Keratinocyte (primary cell): Measurements from ENCODE around the gene CEACAM7. TPM values are rescaled to one million over a fixed set of nuclear protein-coding genes. Genes with fewer than 3 reads are reported as not detected.

Source experiments
- DNase-seq: peaks from one replicate; pipeline ENCODE4 v3.0.0-alpha.2; 2011; ENCODE audit warnings: low read depth, missing footprints, low spot score
- FAIRE-seq: peaks from 2 replicates; lab custom pipeline; 2011; peaks lifted over from hg19 to GRCh38; lab: Jason Lieb, UNC
- H2AFZ ChIP-seq: 2 replicates; pipeline ENCODE4 v1.6.0; 2012; ENCODE audit warnings: low read length, control low read depth, inconsistent platforms; ENCODE audit not compliant: control insufficient read depth
- H3K27ac ChIP-seq: 2 replicates; pipeline ENCODE4 v1.5.1; 2011; ENCODE audit warnings: low read length; ENCODE audit not compliant: control insufficient read depth, insufficient read depth
- H3K27me3 ChIP-seq: 3 replicates; pipeline ENCODE4 v1.6.0; 2011; ENCODE audit warnings: low read length; ENCODE audit not compliant: control insufficient read depth, insufficient read depth; ENCODE audit errors: extremely low read depth
- H3K36me3 ChIP-seq, 2 experiments: 2 replicates in 1 of 2; 3 replicates in 1 of 2; pipeline ENCODE4 v1.5.1; 2011; ENCODE audit warnings: low read length in 2 of 2, mild to moderate bottlenecking in 1 of 2; ENCODE audit not compliant: control insufficient read depth in 2 of 2, insufficient read depth in 2 of 2; ENCODE audit errors: extremely low read depth in 1 of 2
- H3K4me1 ChIP-seq: 3 replicates; pipeline ENCODE4 v1.5.1; 2011; ENCODE audit warnings: low read length; ENCODE audit not compliant: control insufficient read depth, insufficient read depth; ENCODE audit errors: extremely low read depth
- H3K4me2 ChIP-seq: 3 replicates; pipeline ENCODE4 v1.6.0; 2011; ENCODE audit warnings: low read depth, low read length; ENCODE audit not compliant: control insufficient read depth, insufficient read depth; ENCODE audit errors: extremely low read depth
- H3K4me3 ChIP-seq, 3 experiments: fragments of 200-600 bp in 1 of 3; sonication (generic) in 1 of 3; 2 replicates in 2 of 3; 3 replicates in 1 of 3; pipeline ENCODE4 v1.5.1; 2011 to 2016; ENCODE audit warnings: low read length in 3 of 3, mild to moderate bottlenecking in 3 of 3, control low read depth in 2 of 3, inconsistent platforms in 1 of 3, low read depth in 1 of 3, mixed read lengths in 1 of 3, mixed run types in 1 of 3, moderate library complexity in 1 of 3; ENCODE audit not compliant: control insufficient read depth in 2 of 3, insufficient read depth in 2 of 3; ENCODE audit errors: extremely low read depth in 1 of 3
- H3K79me2 ChIP-seq: 2 replicates; pipeline ENCODE4 v1.6.0; 2012; ENCODE audit warnings: low read length; ENCODE audit not compliant: control insufficient read depth, insufficient read depth
- H3K9ac ChIP-seq: 3 replicates; pipeline ENCODE4 v1.6.0; 2011; ENCODE audit warnings: low read length; ENCODE audit not compliant: control insufficient read depth, insufficient read depth; ENCODE audit errors: extremely low read depth
- H3K9me1 ChIP-seq: 3 replicates; pipeline ENCODE4 v1.6.0; 2011; ENCODE audit warnings: low read length; ENCODE audit not compliant: control insufficient read depth, insufficient read depth; ENCODE audit errors: extremely low read depth
- H3K9me3 ChIP-seq: 2 replicates; pipeline ENCODE4 v1.5.1; 2012; ENCODE audit warnings: low read depth, low read length; ENCODE audit not compliant: control insufficient read depth
- H4K20me1 ChIP-seq: 3 replicates; pipeline ENCODE4 v1.6.0; 2011; ENCODE audit warnings: low read length; ENCODE audit not compliant: control insufficient read depth, insufficient read depth; ENCODE audit errors: extremely low read depth
- CTCF ChIP-seq, 3 experiments: IDR thresholded peaks in 1 of 3; conservative IDR thresholded peaks in 1 of 3; optimal IDR thresholded peaks in 1 of 3; 2 replicates in 2 of 3; 3 replicates in 1 of 3; pipeline versions ENCODE3 to v1.5.1; 2011; ENCODE audit warnings: low read length in 3 of 3, mild to moderate bottlenecking in 3 of 3, moderate library complexity in 2 of 3, control low read depth in 1 of 3, inconsistent platforms in 1 of 3; ENCODE audit not compliant: insufficient read depth in 2 of 3; ENCODE audit errors: extremely low read depth in 1 of 3
- EZH2 ChIP-seq: IDR thresholded peaks from one replicate; pipeline ENCODE4 v1.6.1; 2012; ENCODE audit warnings: inconsistent platforms, mild to moderate bottlenecking, low read length, moderate library complexity
- dilution Hi-C: fragments of 300-500 bp; cut with MboI; formaldehyde crosslinking; loops from one replicate; pipeline ENCODE4 v1.7.0; 2020; ENCODE audit warnings: low sequenced_read_pairs; ENCODE audit not compliant: extremely low pct_ligation_motif_present
- polyA plus RNA-seq, 5 experiments: library from polyadenylated mRNA; depleted of rRNA in 3 of 5; stranded (reverse) in 3 of 5; stranded (forward) in 1 of 5; unstranded in 1 of 5; fragments of >200 nt; gene quantifications; 1 replicate in 1 of 5; 2 replicates in 3 of 5; 3 replicates in 1 of 5; pipeline versions ENCODE4 v1.2.1 to v1.2.3, GENCODE V29; 2011 to 2012; ENCODE audit warnings: missing spikeins in 2 of 5, low read depth in 1 of 5, low replicate concordance in 1 of 5

CEACAM7 gene
- polyA plus RNA-seq, 1 donor (not counting 4 experiments of a cell fraction or from before 2014, with no cell fraction given) = not detected

GRCh38 chr19:41649827-41650226 lies 38.2 kb downstream of the CEACAM7 start:
- Histone ChIP-seq H3K4me1 (no peaks in the 10 kb centered on the region), H3K9me1 (no peaks in the 10 kb centered on the region), H3K27ac (no peak overlapping the region), H3K9ac (no peak overlapping the region), H3K27me3 (peaks cover 3% of the 10 kb centered on the region), H2AFZ (no peak overlapping the region), H3K4me2 (no peak overlapping the region), H3K9me3 (no peaks in the 10 kb centered on the region), H3K79me2 (no peaks in the 10 kb centered on the region), H3K36me3 (no peaks in the 10 kb centered on the region), H4K20me1 (no peaks in the 10 kb centered on the region), H3K4me3 (no peak overlapping the region)
- no peak for DNase-seq
- TF ChIP-seq EZH2 (no peak), CTCF (optimal IDR thresholded peaks at IDR 0.05 in 1 of 3, IDR thresholded peaks at IDR 0.05 in 1 of 3, conservative IDR thresholded peaks at IDR 0.05 in 1 of 3; ENCODE audit: extremely low read depth in 1 of 3, insufficient read depth in 2 of 3, low read length in 3 of 3) (no peak)
- no peak for FAIRE-seq
- dilution Hi-C loops = no loop called here

- Histone ChIP-seq H3K4me3 (no peak overlapping the region), H3K9ac (no peak overlapping the region), H3K27ac (no peak overlapping the region), H4K20me1 (no peaks in the 10 kb centered on the region), H2AFZ (no peak overlapping the region), H3K9me1 (no peaks in the 10 kb centered on the region), H3K36me3 (no peaks in the 10 kb centered on the region), H3K9me3 (no peaks in the 10 kb centered on the region), H3K79me2 (no peaks in the 10 kb centered on the region), H3K4me2 (no peak overlapping the region), H3K27me3 (no peaks in the 10 kb centered on the region), H3K4me1 (no peaks in the 10 kb centered on the region)
- dilution Hi-C loops = no loop called here
- no peak for FAIRE-seq
- no peak for TF ChIP-seq EZH2
- TF ChIP-seq CTCF (optimal IDR thresholded peaks at IDR 0.05 in 1 of 3, IDR thresholded peaks at IDR 0.05 in 1 of 3, conservative IDR thresholded peaks at IDR 0.05 in 1 of 3; ENCODE audit: extremely low read depth in 1 of 3, insufficient read depth in 2 of 3, low read length in 3 of 3) = peak; percentile 27 to 50 (median 29)
- DNase-seq = no peak
Observed at GRCh38 chr19:41646589-41647204, 41.4 kb downstream of the CEACAM7 start.
